Activated T-helper 1 cell treated with anti-CD3 and anti-CD28 coated beads, Interleukin-12 subunit alpha, Interleukin-12 subunit beta, Interleukin-2, Interleukin-4 antibody, amounts not matched to agents 30 ng/mL and 10 ng/mL and 1 ng/mL, durations not matched to agents 14 hours and 24 hours and 36 hours (primary cell): ENCODE data around the gene LRRC15. TPM values are rescaled to one million over a fixed set of nuclear protein-coding genes. Genes with fewer than 3 reads are reported as not detected.

Experiments
- DNase-seq: peaks from one replicate; pipeline ENCODE4 v3.0.0; 2021; ENCODE audit warnings: low spot score
- H3K27ac Mint-ChIP-seq: one replicate; pipeline ENCODE4 v1.8.0; 2021; ENCODE audit warnings: mild to moderate bottlenecking, mixed read lengths
- H3K27me3 Mint-ChIP-seq: one replicate; pipeline ENCODE4 v1.8.0; 2022; ENCODE audit warnings: mild to moderate bottlenecking, moderate library complexity, mixed read lengths; ENCODE audit not compliant: insufficient read depth
- H3K36me3 Mint-ChIP-seq: one replicate; pipeline ENCODE4 v1.8.0; 2021; ENCODE audit warnings: low read depth, mixed read lengths
- H3K4me1 Mint-ChIP-seq: one replicate; pipeline ENCODE4 v1.8.0; 2021; ENCODE audit warnings: low read depth, mixed read lengths
- H3K4me3 Mint-ChIP-seq: one replicate; pipeline ENCODE4 v1.8.0; 2021; ENCODE audit warnings: mild to moderate bottlenecking, moderate library complexity, mixed read lengths
- H3K9me3 Mint-ChIP-seq: one replicate; pipeline ENCODE4 v1.8.0; 2021; ENCODE audit warnings: mixed read lengths
- intact Hi-C: fragments of 100-400 bp; cut with micrococcal nuclease; formaldehyde crosslinking; loops from one replicate; pipeline ENCODE4 v1.15.1; 2024
- total RNA-seq: library from RNA; stranded (reverse); gene quantifications from 2 replicates; pipeline ENCODE4 v1.2.3, GENCODE V29; 2022

Gene LRRC15
- total RNA-seq, 1 donor from 2014 or later: not detected

DNA sequence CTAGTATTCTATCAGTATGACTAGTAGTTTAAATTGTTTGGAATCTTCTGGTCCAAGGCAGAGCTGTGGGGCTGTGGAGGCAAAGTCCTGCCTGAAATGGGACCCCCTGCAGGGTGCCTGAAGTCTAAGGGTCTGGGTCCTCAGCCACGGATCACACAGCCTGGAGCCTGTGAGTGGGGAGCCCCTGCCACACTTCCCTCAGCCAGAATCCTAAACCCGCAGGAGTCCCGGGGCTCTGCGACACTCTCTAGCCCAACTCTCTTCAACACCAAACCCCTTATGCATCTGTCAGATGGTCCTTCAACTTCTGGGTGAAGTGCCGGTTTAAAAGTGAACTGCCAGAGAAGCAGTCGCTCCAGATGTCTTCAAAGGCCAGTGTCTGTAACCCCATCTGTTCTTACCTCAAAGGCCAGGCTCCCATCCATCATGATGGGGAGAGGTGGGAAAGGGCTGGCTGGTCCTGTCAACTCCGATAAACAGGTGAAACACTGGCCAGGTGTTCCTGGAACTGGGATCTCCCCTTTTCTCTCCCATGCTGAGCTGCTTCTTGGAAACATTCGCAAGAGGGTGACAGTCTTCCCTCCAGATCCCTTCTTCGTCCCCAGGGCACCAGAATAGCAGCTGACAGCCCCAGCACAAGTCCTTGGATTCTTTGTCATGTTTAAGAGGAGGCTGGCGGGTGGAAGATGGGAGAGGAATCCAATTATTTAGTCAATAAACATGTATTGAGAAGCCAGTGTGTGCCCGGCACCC lies 64.0 kb downstream of the LRRC15 start:
- Mint-ChIP-seq H3K4me3 (no peak overlapping the region), H3K9me3 (peaks cover 5% of the 10 kb centered on the region), H3K36me3 (peaks cover 11% of the 10 kb centered on the region), H3K4me1 (peaks cover 63% of the 10 kb centered on the region), H3K27ac (no peak overlapping the region), H3K27me3 (peaks cover 2% of the 10 kb centered on the region)
- intact Hi-C loops: loop anchor here (5.0 kb wide), 1 partner anchor 713 kb away; the partner anchor contains the start of gene OPA1
- DNase-seq: no peak

Other genes starting within 250 kb of the LRRC15 start
- 2.5 and 2.6 TPM in 2 replicates for gene HES1, start 233.6 kb downstream of the LRRC15 start, total RNA-seq
- not detected in 2 replicates for gene CPN2, start 18.4 kb downstream of the LRRC15 start, total RNA-seq
- 0.27 and 0.31 TPM in 2 replicates for gene GP5, start 29.5 kb upstream of the LRRC15 start, total RNA-seq
- 198 and 206 TPM in 2 replicates for gene ATP13A3, start 117.3 kb upstream of the LRRC15 start, total RNA-seq